ENCODE results near the gene SLC9C1.

DNA sequence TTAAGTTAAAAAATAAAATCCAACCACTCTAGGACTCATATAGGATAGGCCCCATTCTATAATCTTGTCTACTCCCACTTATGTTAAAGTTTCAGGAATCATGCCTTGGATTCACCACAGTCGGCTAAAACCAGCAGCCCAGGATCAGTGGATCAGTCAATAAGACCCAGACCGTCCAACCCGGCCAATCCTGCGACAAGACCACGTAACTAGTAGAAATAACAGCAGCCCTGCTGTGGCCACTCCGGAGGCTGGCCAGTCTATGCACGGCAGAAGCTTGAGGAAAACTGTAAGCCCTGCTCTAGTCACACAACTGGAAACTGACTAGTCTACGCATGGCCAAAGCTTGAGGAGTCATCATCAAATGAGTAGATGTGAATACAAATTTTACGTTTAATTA, 12.8 kb upstream of the SLC9C1 start:
- TF ChIP-seq, protein P1, sequence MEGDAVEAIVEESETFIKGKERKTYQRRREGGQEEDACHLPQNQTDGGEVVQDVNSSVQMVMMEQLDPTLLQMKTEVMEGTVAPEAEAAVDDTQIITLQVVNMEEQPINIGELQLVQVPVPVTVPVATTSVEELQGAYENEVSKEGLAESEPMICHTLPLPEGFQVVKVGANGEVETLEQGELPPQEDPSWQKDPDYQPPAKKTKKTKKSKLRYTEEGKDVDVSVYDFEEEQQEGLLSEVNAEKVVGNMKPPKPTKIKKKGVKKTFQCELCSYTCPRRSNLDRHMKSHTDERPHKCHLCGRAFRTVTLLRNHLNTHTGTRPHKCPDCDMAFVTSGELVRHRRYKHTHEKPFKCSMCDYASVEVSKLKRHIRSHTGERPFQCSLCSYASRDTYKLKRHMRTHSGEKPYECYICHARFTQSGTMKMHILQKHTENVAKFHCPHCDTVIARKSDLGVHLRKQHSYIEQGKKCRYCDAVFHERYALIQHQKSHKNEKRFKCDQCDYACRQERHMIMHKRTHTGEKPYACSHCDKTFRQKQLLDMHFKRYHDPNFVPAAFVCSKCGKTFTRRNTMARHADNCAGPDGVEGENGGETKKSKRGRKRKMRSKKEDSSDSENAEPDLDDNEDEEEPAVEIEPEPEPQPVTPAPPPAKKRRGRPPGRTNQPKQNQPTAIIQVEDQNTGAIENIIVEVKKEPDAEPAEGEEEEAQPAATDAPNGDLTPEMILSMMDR (IDR thresholded peaks at IDR 0.05): no peak
- TF ChIP-seq POLR2A (IDR thresholded peaks at IDR 0.05): no peak
